Fibroblast of the conjunctiva (primary cell): ENCODE measurements around the gene MIA3.
"Not testable (repeated sequence)": the region's sequence is repeated elsewhere in the genome, so short reads cannot be mapped to it uniquely, and the experiment has no call there.

Experiments used
- DNase-seq: peaks from one replicate; pipeline ENCODE4 v3.0.0-alpha.2; 2010; ENCODE audit warnings: low read depth

Gene MIA3

GRCh38 chr1:222618001-222618879 lies at the start of gene MIA3:
Gene MIA3, plus strand, starts transcription at chr1:222618097. Its CDS starts 14 bp downstream, at chr1:222618111.
- DNase-seq = no peak

GRCh38 chr1:222570837-222571236 lies 47.1 kb upstream of the MIA3 start:
- DNase-seq = no peak

- no peak for DNase-seq
These were observed 38.6 kb upstream of the MIA3 start for GRCh38 chr1:222579316-222579715.

GRCh38 chr1:222582099-222582774 lies 35.7 kb upstream of the MIA3 start:
- no peak for DNase-seq

- DNase-seq = no peak
These were observed 34.8 kb upstream of the MIA3 start for GRCh38 chr1:222583079-222583478.

GRCh38 chr1:222586842-222587241 lies 31.1 kb upstream of the MIA3 start:
- no peak for DNase-seq

GRCh38 chr1:222588135-222588534 lies 29.8 kb upstream of the MIA3 start:
- DNase-seq = no peak

GRCh38 chr1:222589462-222590302 lies 28.2 kb upstream of the MIA3 start, which contains the start of gene TAF1A:
Gene TAF1A, minus strand, starts transcription at chr1:222589933.
- peak; percentile 57 for DNase-seq

- no peak for DNase-seq
These were observed 25.7 kb upstream of the MIA3 start for GRCh38 chr1:222592171-222592570.

- no peak for DNase-seq
These were observed 23.1 kb upstream of the MIA3 start for GRCh38 chr1:222594789-222595188.

GRCh38 chr1:222596696-222597095 lies 21.2 kb upstream of the MIA3 start:
- DNase-seq = no peak

- no peak for DNase-seq
These were observed 17.6 kb upstream of the MIA3 start for GRCh38 chr1:222600281-222600680.

GRCh38 chr1:222601257-222601656 lies 16.6 kb upstream of the MIA3 start:
- no peak for DNase-seq

GRCh38 chr1:222606757-222607156 lies 11.1 kb upstream of the MIA3 start:
- DNase-seq = no peak

- not testable (repeated sequence) for DNase-seq
These were observed 8.8 kb upstream of the MIA3 start for GRCh38 chr1:222609111-222609510.

- no peak for DNase-seq
These were observed 7.2 kb upstream of the MIA3 start for GRCh38 chr1:222610728-222611127.

GRCh38 chr1:222613627-222614026 lies 4.3 kb upstream of the MIA3 start:
- no peak for DNase-seq

- peak; percentile 70 for DNase-seq
These were observed 1.4 kb upstream of the MIA3 start for GRCh38 chr1:222616525-222616924.

- DNase-seq = peak; percentile 97
These were observed 438 bp upstream of the MIA3 start for GRCh38 chr1:222617367-222617951.

GRCh38 chr1:222618880-222619596 lies 1.1 kb downstream of the MIA3 start:
- DNase-seq = no peak

- no peak for DNase-seq
These were observed 2.7 kb downstream of the MIA3 start for GRCh38 chr1:222620566-222620965.
